Measurements from ENCODE around the gene AP1G2. TPM values are rescaled to one million over a fixed set of nuclear protein-coding genes. Genes with fewer than 3 reads are reported as not detected.
A peak's percentile ranks its signal among the peaks of the same experiment; 100 is the strongest.

Gene AP1G2
- total RNA-seq, 2 experiments from 2014 or later: 118 to 124 TPM

DNA sequence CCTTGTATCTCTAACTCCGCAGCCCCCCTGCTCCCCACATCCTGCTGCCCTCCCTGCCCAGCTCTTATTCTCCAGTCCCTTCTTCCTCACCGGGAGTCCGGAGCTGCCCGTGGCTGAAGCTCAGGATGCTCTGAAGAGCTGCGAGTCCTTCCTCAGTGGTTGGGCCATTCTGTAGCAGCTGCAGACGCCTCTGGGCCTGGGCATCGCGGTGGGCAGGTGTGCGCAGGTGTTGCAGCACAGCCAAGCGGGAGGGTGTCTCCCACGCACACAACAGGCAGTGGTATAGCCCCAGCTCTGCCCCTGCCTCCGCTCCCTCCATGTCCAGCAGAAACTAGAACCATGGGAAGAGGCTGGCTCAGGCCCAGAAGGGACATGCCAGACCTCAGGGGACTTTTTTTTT lies 36.2 kb downstream of the AP1G2 start:
- Mint-ChIP-seq H3K36me3 (no peaks in the 10 kb centered on the region), H3K9me3 (no peaks in the 10 kb centered on the region), H3K27me3 (no peaks in the 10 kb centered on the region), H3K4me3 (no peak overlapping the region), H3K27ac (no peak overlapping the region), H3K4me1 (no peaks in the 10 kb centered on the region)
- DNase-seq: no peak

DNA sequence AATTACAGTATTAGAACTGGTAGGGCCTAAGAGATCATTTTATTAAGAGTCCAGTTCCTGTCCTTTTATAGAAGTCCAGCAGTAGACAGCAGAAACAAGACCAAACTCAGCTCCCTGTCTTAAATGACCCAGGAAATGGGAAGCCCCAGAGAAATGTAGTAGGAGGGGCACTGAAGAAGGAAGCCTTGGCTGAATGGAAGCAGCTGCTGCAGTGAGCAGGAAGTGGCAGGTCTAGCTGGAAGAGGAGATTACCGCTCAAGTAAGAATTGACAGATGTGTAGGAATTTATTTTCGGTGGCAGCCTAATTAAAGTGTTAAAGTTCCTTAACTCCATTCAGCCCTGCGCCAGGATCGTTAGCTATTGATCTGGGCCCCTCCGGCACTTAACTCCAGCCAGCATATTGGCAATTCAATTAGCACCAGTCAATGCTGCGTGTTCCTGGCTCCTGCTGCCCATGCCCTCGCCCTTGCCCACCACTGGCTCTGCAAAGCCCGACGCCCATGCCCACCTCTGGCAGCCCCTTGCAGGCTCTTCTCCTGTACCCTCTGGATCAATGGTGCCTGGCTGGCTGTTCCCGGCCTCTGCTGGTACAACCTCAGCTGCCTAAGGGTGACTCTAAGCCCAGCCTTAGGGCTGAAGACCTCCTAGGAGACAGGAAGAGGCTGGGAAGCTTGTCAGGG lies 37.1 kb downstream of the AP1G2 start:
- H3K36me3 Mint-ChIP-seq: no peaks in the 10 kb centered on the region
- no peaks in the 10 kb centered on the region for H3K4me1 Mint-ChIP-seq
- no peak overlapping the region for H3K27ac Mint-ChIP-seq
- DNase-seq: no peak
- no peaks in the 10 kb centered on the region for H3K27me3 Mint-ChIP-seq
- H3K9me3 Mint-ChIP-seq: no peaks in the 10 kb centered on the region
- H3K4me3 Mint-ChIP-seq: no peak overlapping the region

DNA sequence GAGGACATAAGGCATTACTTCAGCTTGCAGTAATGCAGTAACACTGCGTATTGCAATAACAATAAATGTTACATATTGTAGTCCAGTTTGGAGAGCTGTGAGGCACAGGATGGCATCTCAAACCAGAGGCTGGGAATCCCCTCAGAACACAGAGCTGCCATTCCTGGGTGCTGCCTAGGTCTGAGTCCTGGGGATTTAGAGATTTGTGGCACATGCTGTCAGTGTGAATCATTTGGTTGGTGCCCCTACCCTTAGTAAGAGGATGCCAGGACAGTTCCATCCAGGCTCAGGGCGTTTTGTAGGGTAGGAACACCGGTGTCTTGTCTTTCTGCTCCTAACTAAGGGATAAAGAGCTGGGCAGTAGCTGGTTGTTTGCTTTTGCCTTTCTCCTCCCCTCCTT lies 38.6 kb downstream of the AP1G2 start:
- DNase-seq: no peak
- Mint-ChIP-seq H3K4me3 (no peak overlapping the region), H3K4me1 (no peaks in the 10 kb centered on the region), H3K27ac (no peak overlapping the region), H3K27me3 (no peaks in the 10 kb centered on the region), H3K36me3 (no peaks in the 10 kb centered on the region), H3K9me3 (no peaks in the 10 kb centered on the region)

DNA sequence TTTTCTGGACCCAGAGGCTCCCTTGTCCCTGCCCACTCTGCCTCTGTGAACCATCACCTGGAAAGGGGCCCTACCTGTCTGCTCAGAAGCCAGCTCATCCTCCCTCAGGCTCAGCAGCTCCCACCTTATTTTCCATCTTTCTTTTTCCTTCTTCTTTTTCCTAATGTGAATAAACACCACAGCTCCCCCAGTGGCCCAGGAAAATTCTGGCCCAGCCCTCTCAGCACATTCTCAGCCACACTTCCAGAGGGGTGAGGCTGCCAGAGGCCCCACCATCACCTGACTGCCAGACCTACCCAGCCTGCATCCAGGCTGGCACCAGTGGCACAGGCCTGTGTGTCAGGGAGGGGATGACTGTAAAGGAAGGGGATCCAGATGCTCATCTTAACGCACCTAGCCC lies 39.0 kb downstream of the AP1G2 start:
- H3K4me1 Mint-ChIP-seq: no peaks in the 10 kb centered on the region
- no peak overlapping the region for H3K27ac Mint-ChIP-seq
- no peaks in the 10 kb centered on the region for H3K36me3 Mint-ChIP-seq
- no peaks in the 10 kb centered on the region for H3K27me3 Mint-ChIP-seq
- H3K4me3 Mint-ChIP-seq: no peak overlapping the region
- no peak for DNase-seq
- no peaks in the 10 kb centered on the region for H3K9me3 Mint-ChIP-seq

DNA sequence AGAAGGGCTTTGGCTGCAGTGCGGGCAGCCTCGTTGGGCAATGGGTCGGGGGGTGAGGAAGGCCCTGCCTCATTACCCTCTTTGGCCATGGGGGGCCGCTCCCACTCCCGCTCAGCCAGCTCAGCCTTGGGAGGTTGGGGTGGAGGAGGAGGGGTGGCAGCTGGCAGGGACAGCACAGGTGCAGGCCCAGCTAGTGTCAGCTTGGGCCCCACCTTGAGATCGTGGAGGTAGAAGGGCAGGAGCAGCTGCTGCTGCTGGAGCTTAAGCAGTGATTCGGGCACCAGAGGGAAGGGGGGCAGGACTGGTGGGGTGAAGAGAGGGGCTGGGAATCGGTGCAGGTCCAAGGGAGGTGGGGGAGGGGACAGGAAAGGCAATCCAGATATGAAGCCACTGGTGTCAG lies 42.0 kb downstream of the AP1G2 start:
- H3K4me3 Mint-ChIP-seq: no peak overlapping the region
- H3K27ac Mint-ChIP-seq: no peak overlapping the region
- no peaks in the 10 kb centered on the region for H3K4me1 Mint-ChIP-seq

DNA sequence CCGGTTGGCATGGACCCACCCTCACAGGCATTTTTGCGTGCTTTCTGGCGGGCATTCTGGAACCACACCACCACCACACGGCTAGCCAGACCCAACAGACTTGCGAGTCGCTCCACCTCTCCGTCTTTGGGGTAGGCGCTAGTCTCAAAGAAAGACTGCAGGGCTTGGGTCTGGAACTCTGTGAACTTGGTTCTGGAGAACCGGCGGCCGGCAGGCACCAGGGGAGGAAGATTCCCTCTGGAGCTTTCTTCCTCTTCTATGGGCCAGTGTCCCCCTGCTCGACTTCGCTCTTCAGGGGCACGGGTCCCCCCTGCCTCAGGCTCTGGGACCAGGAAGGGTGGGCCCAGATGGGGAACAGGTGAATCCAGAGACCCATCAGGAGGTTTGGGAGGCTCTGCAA lies 42.6 kb downstream of the AP1G2 start:
- H3K27ac Mint-ChIP-seq: no peak overlapping the region

More for the DNA sequence above, 42.0 kb downstream of the AP1G2 start:
- Mint-ChIP-seq H3K9me3 (no peaks in the 10 kb centered on the region), H3K27me3 (no peaks in the 10 kb centered on the region), H3K36me3 (no peaks in the 10 kb centered on the region)
- no peak for DNase-seq

DNA sequence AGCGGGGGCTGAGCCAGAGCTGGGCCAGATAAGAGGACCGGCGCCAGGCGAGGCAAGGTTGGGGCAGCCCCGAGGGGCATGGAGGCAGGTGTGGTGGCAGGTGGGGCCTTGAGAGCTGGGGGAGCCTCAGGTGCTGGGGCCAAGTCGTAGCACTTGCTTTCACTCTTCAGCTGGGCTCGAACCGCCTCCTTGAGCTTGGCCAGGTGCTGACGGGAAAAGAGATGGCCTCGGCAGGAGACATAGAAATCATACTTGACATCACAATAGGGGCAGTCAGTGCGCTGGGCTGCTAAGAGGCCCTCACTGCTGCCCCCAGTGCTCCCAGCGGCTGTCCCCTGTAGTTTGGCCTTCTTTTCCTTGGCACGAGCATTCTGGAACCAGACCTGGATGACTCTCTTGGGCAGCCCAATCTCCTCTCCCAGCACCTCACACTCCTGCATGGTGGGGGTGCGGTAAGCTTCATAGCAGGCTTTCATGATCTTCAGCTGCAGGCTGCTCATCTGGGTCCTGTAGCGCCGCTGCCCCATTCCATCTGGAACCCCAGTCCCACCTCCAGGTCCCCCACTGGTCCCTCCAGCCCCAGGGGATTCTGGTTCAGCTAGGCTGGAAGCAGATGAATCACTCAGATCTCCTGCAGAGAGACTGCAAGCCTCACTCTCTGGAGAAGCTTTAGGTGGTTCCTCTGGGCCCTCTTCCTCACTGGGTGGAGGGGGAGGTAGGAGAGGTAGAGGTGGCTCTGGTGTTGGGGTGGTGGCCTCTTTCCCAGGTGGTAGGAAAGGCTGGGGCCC lies 44.2 kb downstream of the AP1G2 start:
- H3K4me1 Mint-ChIP-seq: no peaks in the 10 kb centered on the region

More for the DNA sequence above, 42.6 kb downstream of the AP1G2 start:
- Mint-ChIP-seq H3K4me3 (no peak overlapping the region), H3K27me3 (no peaks in the 10 kb centered on the region), H3K9me3 (no peaks in the 10 kb centered on the region), H3K4me1 (no peaks in the 10 kb centered on the region), H3K36me3 (no peaks in the 10 kb centered on the region)
- no peak for DNase-seq

DNA sequence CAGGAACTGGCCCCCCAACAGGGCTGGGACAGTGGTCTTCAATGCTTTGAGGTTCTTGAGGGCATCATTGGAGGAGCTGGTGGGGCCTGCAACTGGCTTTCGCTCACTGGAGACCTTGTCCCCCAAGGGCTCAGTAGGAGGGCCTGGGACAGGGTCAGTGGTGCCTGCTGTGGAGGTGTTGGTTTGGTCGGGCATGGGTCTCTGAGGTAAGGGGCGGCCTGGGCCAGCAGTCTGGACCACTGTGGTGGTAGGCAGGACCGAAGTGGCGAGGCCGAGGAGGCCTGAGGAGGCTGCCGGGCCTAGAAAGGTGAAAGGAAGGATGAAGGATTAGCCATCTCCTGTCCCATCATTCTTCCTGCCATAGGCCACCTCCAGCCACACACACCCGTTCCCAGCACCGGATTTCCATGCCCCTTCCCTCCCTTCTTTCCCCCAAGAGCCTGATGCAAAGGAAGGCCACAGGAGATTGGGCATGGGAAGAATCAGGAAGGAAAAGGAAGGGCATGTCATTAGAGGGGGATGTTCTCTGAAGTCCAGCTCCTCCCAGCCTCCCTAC lies 44.9 kb downstream of the AP1G2 start:
- Mint-ChIP-seq H3K27ac (no peak overlapping the region), H3K36me3 (no peaks in the 10 kb centered on the region)

More for the DNA sequence above, 44.2 kb downstream of the AP1G2 start:
- Mint-ChIP-seq H3K4me3 (no peak overlapping the region), H3K27ac (no peak overlapping the region), H3K36me3 (no peaks in the 10 kb centered on the region), H3K27me3 (no peaks in the 10 kb centered on the region), H3K9me3 (no peaks in the 10 kb centered on the region)
- no peak for DNase-seq

DNA sequence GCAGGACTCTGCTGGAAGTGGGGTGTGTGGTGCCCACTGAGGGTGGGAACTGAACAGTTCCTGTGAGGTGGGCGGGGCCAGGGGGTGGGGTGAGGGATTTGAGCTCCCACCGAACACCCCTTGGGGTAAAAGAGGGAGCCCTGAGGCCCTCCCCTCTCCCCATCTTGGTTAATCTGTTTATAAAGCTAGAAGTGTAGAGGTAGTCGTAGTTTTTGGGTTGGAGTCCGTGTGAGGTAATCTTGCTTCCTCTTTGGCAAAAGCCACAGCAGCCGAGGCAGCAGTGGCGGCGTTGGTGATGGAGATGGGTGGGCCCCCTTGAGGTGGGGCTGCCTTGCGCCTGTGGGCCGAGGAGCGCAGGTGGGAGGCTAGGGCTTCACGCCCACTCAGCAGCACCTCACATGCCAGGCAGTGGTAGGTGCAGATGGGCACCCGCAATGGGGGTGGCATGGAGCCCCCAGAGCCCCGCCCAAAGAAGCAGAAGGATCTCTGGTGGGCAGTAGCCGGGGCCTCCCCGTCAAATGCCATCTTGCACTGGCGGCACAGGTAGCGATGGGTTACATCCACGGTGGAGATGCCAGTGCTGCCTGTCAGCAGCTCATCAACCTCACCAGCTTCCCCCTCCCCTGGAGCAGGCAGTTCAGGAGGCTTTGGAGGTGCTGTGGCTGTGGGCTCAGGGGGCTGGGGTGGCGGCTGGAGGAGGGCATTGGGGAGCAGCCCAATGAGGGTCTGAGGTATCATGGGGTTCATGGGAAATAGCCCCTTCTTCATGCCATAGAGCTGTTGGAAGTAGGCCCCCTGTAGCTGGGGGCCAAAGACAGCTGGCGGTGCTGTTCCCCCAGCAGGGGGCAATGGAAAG lies 45.6 kb downstream of the AP1G2 start:
- no peak for DNase-seq
- no peaks in the 10 kb centered on the region for H3K4me1 Mint-ChIP-seq
- H3K9me3 Mint-ChIP-seq: no peaks in the 10 kb centered on the region
- H3K36me3 Mint-ChIP-seq: no peaks in the 10 kb centered on the region
- no peaks in the 10 kb centered on the region for H3K27me3 Mint-ChIP-seq
- H3K4me3 Mint-ChIP-seq: no peak overlapping the region
- no peak overlapping the region for H3K27ac Mint-ChIP-seq

More for the DNA sequence above, 44.9 kb downstream of the AP1G2 start:
- no peaks in the 10 kb centered on the region for H3K9me3 Mint-ChIP-seq
- no peaks in the 10 kb centered on the region for H3K27me3 Mint-ChIP-seq
- no peak for DNase-seq
- no peak overlapping the region for H3K4me3 Mint-ChIP-seq
- H3K4me1 Mint-ChIP-seq: no peaks in the 10 kb centered on the region

DNA sequence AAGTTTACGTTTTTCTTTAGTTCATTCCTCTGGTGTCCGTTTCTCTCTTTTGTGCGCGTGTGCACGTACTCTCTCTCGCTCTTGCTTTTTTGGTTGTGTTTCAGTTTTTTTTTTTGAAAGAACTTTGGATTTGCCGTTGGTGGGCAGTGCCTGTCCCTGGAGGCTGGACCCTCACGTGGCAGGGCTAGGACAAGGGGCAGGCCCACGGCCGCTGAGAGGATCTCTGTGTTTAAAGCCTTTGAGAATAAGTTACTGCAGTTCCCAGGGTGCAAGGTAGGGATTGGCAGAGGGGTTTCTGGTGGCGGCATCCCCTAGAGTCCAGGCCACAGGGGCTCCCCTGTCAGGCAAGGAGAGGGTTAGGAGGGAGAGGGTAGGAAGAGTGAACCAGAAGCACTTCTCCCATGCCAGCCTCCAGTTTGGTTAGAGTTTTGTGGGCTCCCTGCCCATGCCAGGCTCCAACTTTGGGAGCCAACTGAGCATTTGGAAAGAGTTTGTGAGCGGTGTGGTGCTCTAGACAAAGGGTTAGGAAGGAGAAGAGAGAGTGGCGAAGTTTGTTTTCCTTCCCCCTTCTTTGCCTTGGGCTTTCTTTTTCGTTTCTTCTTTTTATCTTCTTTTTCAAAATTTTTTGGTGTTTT lies 46.6 kb downstream of the AP1G2 start:
- H3K9me3 Mint-ChIP-seq: no peaks in the 10 kb centered on the region

DNA sequence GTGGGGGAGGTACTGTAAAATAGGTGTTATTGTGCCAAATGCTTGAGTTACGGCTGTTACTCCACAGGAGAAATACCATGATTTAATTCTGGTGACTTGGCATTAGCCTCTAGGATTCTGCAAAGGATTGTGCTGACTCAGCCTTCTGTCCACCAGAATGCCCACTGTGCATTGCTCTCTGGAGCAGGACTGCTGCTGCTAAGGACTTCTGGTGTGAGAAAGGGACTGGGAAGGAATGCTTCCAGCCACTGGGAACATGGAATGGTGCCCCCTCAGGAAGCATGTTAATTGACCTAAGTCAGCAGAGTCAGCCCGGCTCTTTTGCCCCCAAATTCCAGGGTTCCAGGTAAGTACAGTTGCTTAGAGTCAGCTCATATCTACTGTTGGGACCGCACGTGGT lies 48.9 kb downstream of the AP1G2 start:
- H3K4me1 Mint-ChIP-seq: no peaks in the 10 kb centered on the region
- no peaks in the 10 kb centered on the region for H3K27me3 Mint-ChIP-seq
- no peaks in the 10 kb centered on the region for H3K9me3 Mint-ChIP-seq
- no peak for DNase-seq
- H3K36me3 Mint-ChIP-seq: no peaks in the 10 kb centered on the region
- H3K4me3 Mint-ChIP-seq: no peak overlapping the region
- no peak overlapping the region for H3K27ac Mint-ChIP-seq

More for the DNA sequence above, 46.6 kb downstream of the AP1G2 start:
- Mint-ChIP-seq H3K4me1 (no peaks in the 10 kb centered on the region), H3K27me3 (no peaks in the 10 kb centered on the region), H3K4me3 (no peak overlapping the region), H3K27ac (no peak overlapping the region), H3K36me3 (no peaks in the 10 kb centered on the region)
- DNase-seq: no peak

DNA sequence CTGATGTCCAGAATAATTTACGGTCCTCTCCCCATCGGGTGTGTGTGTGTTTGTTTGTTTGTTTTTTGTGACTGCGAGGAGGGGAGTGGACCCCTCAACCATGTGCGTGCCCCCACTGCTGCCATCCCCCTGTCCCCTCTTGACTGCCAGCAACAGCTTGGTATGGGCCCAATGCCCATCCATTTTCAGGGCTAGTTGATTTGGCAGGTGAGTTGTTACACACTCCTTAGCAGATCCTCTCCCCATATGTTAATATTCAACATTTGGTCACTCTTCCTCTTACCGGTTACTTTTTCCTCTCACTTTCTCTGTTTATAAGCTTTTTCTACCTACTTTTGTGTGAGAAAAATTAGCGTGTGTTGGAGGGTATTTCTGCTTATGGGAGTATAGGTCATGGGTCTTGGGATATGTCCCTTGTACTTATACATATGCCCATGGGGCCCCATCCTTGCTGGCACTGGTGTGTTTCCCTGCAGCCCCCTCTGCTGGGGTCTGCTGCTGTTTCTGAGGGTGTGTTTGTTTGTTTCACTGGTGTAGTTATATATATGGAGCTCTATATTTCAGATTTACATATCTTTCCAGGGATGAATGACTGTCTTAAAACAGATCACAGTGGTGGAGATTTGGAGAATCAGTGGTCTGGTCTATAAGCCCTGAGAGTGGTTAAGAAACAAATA lies 49.8 kb downstream of the AP1G2 start:
- no peak for DNase-seq
- Mint-ChIP-seq H3K36me3 (no peaks in the 10 kb centered on the region), H3K4me3 (no peak overlapping the region), H3K27me3 (no peaks in the 10 kb centered on the region), H3K9me3 (no peaks in the 10 kb centered on the region), H3K27ac (peak overlapping the region; percentile 17), H3K4me1 (no peaks in the 10 kb centered on the region)

DNA sequence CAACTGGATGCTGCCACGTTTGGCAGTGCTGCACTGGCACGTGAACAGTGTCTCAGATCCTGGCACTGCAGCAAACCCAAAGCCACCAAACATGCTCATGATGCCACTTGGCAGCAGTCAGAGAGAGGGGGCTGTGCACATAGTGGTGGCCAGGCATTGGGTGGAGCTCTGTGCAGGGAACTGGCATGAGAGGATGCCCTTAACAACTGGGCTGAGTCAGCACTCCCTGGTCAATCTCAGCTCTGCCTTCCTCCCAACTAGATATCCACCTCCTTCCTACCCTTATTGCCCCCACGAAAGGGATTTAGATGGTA lies 53.0 kb downstream of the AP1G2 start:
- no peaks in the 10 kb centered on the region for H3K36me3 Mint-ChIP-seq
- H3K27me3 Mint-ChIP-seq: no peaks in the 10 kb centered on the region
- H3K4me3 Mint-ChIP-seq: no peak overlapping the region
- no peaks in the 10 kb centered on the region for H3K9me3 Mint-ChIP-seq
- peaks cover 9% of the 10 kb centered on the region for H3K4me1 Mint-ChIP-seq
- H3K27ac Mint-ChIP-seq: no peak overlapping the region
- no peak for DNase-seq

Measured in activated naive CD8-positive, alpha-beta T cell treated with anti-CD3 and anti-CD28 coated beads for 36 hours (primary cell).